K562 (cell line): ENCODE measurements around the gene PELI3. TPM values are rescaled to one million over a fixed set of nuclear protein-coding genes. Genes with fewer than 3 reads are reported as not detected.

ENCODE experiments used
- ATF6 ChIP-seq: sonication (generic); formaldehyde crosslinking; IDR thresholded peaks from 2 replicates; pipeline ENCODE4 v1.4.0; 2020; ENCODE audit warnings: mild to moderate bottlenecking, missing genetic modification reagents
- DEAF1 ChIP-seq: fragments of 450-650 bp; formaldehyde crosslinking; IDR thresholded peaks from 2 replicates; pipeline ENCODE4 v1.4.0; 2020; ENCODE audit warnings: mild to moderate bottlenecking, moderate library complexity
- ESRRA ChIP-seq: fragments of 450-650 bp; IDR thresholded peaks from 2 replicates; pipeline ENCODE4 v1.6.1; 2014; ENCODE audit warnings: low read depth, mild to moderate bottlenecking, moderate library complexity, borderline replicate concordance
- ETV5 ChIP-seq: sonication (generic); formaldehyde crosslinking; IDR thresholded peaks from 2 replicates; pipeline ENCODE4 v1.4.0; 2020; ENCODE audit warnings: low read depth, mild to moderate bottlenecking, missing genetic modification reagents
- EWSR1 ChIP-seq: fragments of 450-650 bp; IDR thresholded peaks from 2 replicates; pipeline ENCODE4 v1.6.1; 2018; ENCODE audit warnings: borderline replicate concordance, mild to moderate bottlenecking, low read depth, moderate library complexity; ENCODE audit not compliant: partially characterized antibody
- GTF2E2 ChIP-seq: fragments of 200-800 bp; sonication (Bioruptor generic); IDR thresholded peaks from 2 replicates; pipeline ENCODE4 v1.6.1; 2016; ENCODE audit warnings: missing genetic modification characterization, missing compliant biosample characterization
- HMG20A ChIP-seq: fragments of 450-650 bp; formaldehyde crosslinking; conservative IDR thresholded peaks from 2 replicates; pipeline ENCODE4 v1.4.0; 2020; ENCODE audit warnings: mild to moderate bottlenecking, mixed read lengths
- MYC ChIP-seq, 2 experiments: fragments of 250-450 bp in 1 of 2; sonication (Bioruptor Pico) in 1 of 2; IDR thresholded peaks; 2 replicates each; pipeline versions ENCODE4 v1.5.1 to v1.6.1; 2012 to 2021; ENCODE audit warnings: low read depth in 2 of 2, borderline replicate concordance in 1 of 2, improper control_type of control experiment in 1 of 2, low read length in 1 of 2, mild to moderate bottlenecking in 1 of 2, moderate library complexity in 1 of 2
- NFE2L1 ChIP-seq: fragments of 450-650 bp; IDR thresholded peaks from 2 replicates; pipeline ENCODE4 v1.6.1; 2016; ENCODE audit warnings: missing genetic modification characterization, low read depth, mild to moderate bottlenecking, missing compliant biosample characterization, moderate library complexity, borderline replicate concordance
- PHB ChIP-seq: fragments of 250-450 bp; sonication (Bioruptor Pico); IDR thresholded peaks from 2 replicates; pipeline ENCODE4 v1.5.0; 2021
- RAD21 ChIP-seq, 2 experiments: fragments of 250-450 bp in 1 of 2; fragments of 450-650 bp in 1 of 2; sonication (Bioruptor Pico) in 1 of 2; formaldehyde crosslinking in 1 of 2; IDR thresholded peaks in 1 of 2; conservative IDR thresholded peaks in 1 of 2; 2 replicates each; pipeline versions ENCODE4 v1.4.0 to v1.8.0; 2020 to 2022; ENCODE audit warnings: mild to moderate bottlenecking in 2 of 2, moderate library complexity in 1 of 2
- SMARCA4 ChIP-seq: fragments of 450-650 bp; IDR thresholded peaks from 2 replicates; pipeline ENCODE4 v1.6.1; 2016
- ZNF280B ChIP-seq: fragments of 250-450 bp; sonication (Bioruptor Pico); IDR thresholded peaks from 2 replicates; pipeline ENCODE4 v1.5.1; 2021; ENCODE audit warnings: mild to moderate bottlenecking
- ZNF3 ChIP-seq: fragments of 250-450 bp; sonication (Bioruptor Pico); IDR thresholded peaks from 2 replicates; pipeline ENCODE4 v1.5.0; 2021; ENCODE audit warnings: mild to moderate bottlenecking, moderate library complexity
- polyA plus RNA-seq, 8 experiments: library from polyadenylated mRNA; depleted of rRNA in 4 of 8; stranded (reverse) in 5 of 8; unstranded in 3 of 8; fragments of >200 nt; fragmentation: Nextera tagmentation in 2 of 8; fragmentation: Illumina TruSeq in 1 of 8; extraction: Ambion mirVana in 2 of 8; extraction: Trizol in 1 of 8; gene quantifications; 2 replicates each; pipeline versions ENCODE4 v1.2.1 to v1.2.3, GENCODE V29; 2011 to 2014; ENCODE audit warnings: inconsistent platforms in 1 of 8, missing spikeins in 1 of 8
- total RNA-seq, 7 experiments: library from RNA; depleted of rRNA in 6 of 7; stranded (reverse); fragments of >200 nt in 6 of 7; fragmentation: Illumina TruSeq in 2 of 7; extraction: Trizol in 2 of 7; gene quantifications; 2 replicates each; pipeline versions ENCODE4 v1.2.1 to v1.2.3, GENCODE V29; 2011 to 2021; ENCODE audit warnings: low replicate concordance in 1 of 7
- TF ChIP-seq, protein P1 (sequence below): conservative IDR thresholded peaks from 2 replicates; pipeline ENCODE4 v1.6.1; 2011; ENCODE audit warnings: low read depth, mild to moderate bottlenecking, low read length; ENCODE audit not compliant: control insufficient read depth
- TF ChIP-seq, protein P2 (sequence below): sonication (generic); formaldehyde crosslinking; IDR thresholded peaks from 2 replicates; pipeline ENCODE4 v1.8.0; 2022; ENCODE audit warnings: missing genetic modification reagents, mild to moderate bottlenecking, moderate library complexity, borderline replicate concordance
- TF ChIP-seq, protein P3 (sequence below), 2 experiments: IDR thresholded peaks; 2 replicates each; pipeline ENCODE4 v1.6.1; 2011; ENCODE audit warnings: borderline replicate concordance in 1 of 2, control low read depth in 1 of 2, low read depth in 1 of 2, low read length in 1 of 2, mild to moderate bottlenecking in 1 of 2, mixed read lengths in 1 of 2, moderate library complexity in 1 of 2; ENCODE audit not compliant: insufficient read depth in 1 of 2, insufficient read length in 1 of 2, poor library complexity in 1 of 2, severe bottlenecking in 1 of 2; ENCODE audit errors: extremely low read depth in 1 of 2

The PELI3 gene
- total and polyA plus RNA-seq, 9 of the 15 experiments (the other 6 are each of a cell fraction or from before 2014, with no cell fraction given) = 0.17 to 4.2 (median 1.9) TPM

DNA sequence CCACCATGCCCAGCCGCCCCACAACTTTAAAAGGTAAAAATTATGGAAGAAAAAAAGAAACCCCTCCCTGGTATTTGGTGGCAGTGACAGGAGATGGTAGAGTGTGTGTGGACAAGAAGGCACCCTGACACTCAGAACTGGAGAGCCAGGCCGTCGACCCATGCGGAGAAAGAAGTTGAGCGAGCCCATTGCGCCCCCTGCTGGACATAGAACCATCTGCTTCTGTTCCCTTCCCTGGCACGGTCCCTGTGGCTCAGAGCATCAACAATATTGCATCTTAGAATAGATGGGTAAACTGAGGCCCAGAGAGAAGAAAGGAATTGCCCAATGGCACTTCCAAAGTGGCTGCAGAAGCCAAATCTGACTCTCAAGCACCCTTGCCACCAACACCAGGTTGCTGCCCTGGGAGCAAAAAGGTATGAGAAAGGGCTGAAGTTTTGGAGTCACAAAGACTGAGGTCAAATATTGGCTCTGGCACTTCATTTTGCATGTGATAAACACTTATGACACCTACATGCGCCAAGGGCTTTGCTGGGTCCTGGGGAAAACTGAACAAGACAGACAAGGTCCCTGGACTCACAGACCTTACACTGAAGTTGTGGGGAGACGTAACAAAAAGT, 36.6 kb upstream of the PELI3 start (continued):
- peak; percentile 64 to 76 for TF ChIP-seq RAD21 (CRISPR knock-in tag; conservative IDR thresholded peaks at IDR 0.05 in 1 of 2, IDR thresholded peaks at IDR 0.05 in 1 of 2)
- TF ChIP-seq, protein P1, sequence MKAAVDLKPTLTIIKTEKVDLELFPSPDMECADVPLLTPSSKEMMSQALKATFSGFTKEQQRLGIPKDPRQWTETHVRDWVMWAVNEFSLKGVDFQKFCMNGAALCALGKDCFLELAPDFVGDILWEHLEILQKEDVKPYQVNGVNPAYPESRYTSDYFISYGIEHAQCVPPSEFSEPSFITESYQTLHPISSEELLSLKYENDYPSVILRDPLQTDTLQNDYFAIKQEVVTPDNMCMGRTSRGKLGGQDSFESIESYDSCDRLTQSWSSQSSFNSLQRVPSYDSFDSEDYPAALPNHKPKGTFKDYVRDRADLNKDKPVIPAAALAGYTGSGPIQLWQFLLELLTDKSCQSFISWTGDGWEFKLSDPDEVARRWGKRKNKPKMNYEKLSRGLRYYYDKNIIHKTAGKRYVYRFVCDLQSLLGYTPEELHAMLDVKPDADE = no peak
- no peak for TF ChIP-seq GTF2E2 (tag)
- TF ChIP-seq SMARCA4 = no peak
- TF ChIP-seq EWSR1 = no peak
- TF ChIP-seq, protein P2, sequence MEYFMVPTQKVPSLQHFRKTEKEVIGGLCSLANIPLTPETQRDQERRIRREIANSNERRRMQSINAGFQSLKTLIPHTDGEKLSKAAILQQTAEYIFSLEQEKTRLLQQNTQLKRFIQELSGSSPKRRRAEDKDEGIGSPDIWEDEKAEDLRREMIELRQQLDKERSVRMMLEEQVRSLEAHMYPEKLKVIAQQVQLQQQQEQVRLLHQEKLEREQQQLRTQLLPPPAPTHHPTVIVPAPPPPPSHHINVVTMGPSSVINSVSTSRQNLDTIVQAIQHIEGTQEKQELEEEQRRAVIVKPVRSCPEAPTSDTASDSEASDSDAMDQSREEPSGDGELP (CRISPR knock-in tag) = no peak
- TF ChIP-seq MYC (IDR thresholded peaks at IDR 0.05; ENCODE audit: low read depth, low read length) = peak; percentile 65; the same call in 1 of the 2 replicates
- TF ChIP-seq MYC (CRISPR knock-in tag; IDR thresholded peaks at IDR 0.05; ENCODE audit: borderline replicate concordance, low read depth) = no peak
- TF ChIP-seq NFE2L1 (tag) = no peak
- TF ChIP-seq HMG20A = no peak
- TF ChIP-seq ATF6 (CRISPR knock-in tag) = no peak
- no peak for TF ChIP-seq ETV5 (CRISPR knock-in tag)
- TF ChIP-seq, protein P3, sequence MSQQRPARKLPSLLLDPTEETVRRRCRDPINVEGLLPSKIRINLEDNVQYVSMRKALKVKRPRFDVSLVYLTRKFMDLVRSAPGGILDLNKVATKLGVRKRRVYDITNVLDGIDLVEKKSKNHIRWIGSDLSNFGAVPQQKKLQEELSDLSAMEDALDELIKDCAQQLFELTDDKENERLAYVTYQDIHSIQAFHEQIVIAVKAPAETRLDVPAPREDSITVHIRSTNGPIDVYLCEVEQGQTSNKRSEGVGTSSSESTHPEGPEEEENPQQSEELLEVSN (IDR thresholded peaks at IDR 0.05; ENCODE audit: borderline replicate concordance in 1 of 2, extremely low read depth in 1 of 2, insufficient read depth in 1 of 2, insufficient read length in 1 of 2, low read depth in 1 of 2, low read length in 1 of 2, poor library complexity in 1 of 2, severe bottlenecking in 1 of 2) = no peak
- no peak for TF ChIP-seq PHB (CRISPR knock-in tag)
- peak; percentile 37; the same call in 1 of the 2 replicates for TF ChIP-seq DEAF1 (CRISPR knock-in tag)
- no peak for TF ChIP-seq ZNF3 (CRISPR knock-in tag)
- TF ChIP-seq ZNF280B = no peak
- no peak for TF ChIP-seq ESRRA
